Upper lobe of left lung (tissue), 4 donors: ENCODE results near the gene POSTN.

ENCODE experiments used
- CTCF ChIP-seq, 6 experiments: fragments of 450-650 bp in 4 of 6; fragments of 200-600 bp in 2 of 6; sonication (generic) in 2 of 6; IDR thresholded peaks; one replicate each; pipeline ENCODE4 v1.5.1; 2016 to 2019; ENCODE audit warnings: antibody characterized with exemption in 6 of 6
- POLR2A ChIP-seq, 4 donors: fragments of 450-650 bp; IDR thresholded peaks; one replicate each; pipeline ENCODE4 v1.5.1; 2016 to 2017; ENCODE audit warnings: antibody characterized with exemption in 4 of 4, mild to moderate bottlenecking in 2 of 4
- POLR2AphosphoS5 ChIP-seq, 2 donors: sonication (generic); formaldehyde crosslinking; IDR thresholded peaks; one replicate each; pipeline ENCODE4 v1.5.1; 2017; ENCODE audit warnings: antibody characterized with exemption in 2 of 2

GRCh38 chr13:37585541-37585940 is 13.0 kb downstream of the POSTN start:
- TF ChIP-seq CTCF (IDR thresholded peaks at IDR 0.05) (no peak), POLR2A (IDR thresholded peaks at IDR 0.05) (no peak), POLR2AphosphoS5 (IDR thresholded peaks at IDR 0.05) (no peak)
